Transverse colon (tissue), 4 donors: Measurements from ENCODE around the gene HID1. TPM values are rescaled to one million over a fixed set of nuclear protein-coding genes. Genes with fewer than 3 reads are reported as not detected.

ENCODE experiments used
- DNase-seq: peaks from one replicate; pipeline ENCODE4 v3.0.0-alpha.2; 2019
- H3K27ac ChIP-seq, 4 donors: fragments of 200-600 bp; sonication (generic); 2 replicates each; pipeline ENCODE4 v1.5.1; 2016 to 2018; ENCODE audit warnings: inconsistent platforms in 4 of 4
- H3K27me3 ChIP-seq: fragments of 200-600 bp; sonication (generic); 2 replicates; pipeline ENCODE4 v1.5.1; 2017; ENCODE audit warnings: inconsistent platforms
- H3K36me3 ChIP-seq, 4 donors: fragments of 200-600 bp; sonication (generic); 2 replicates each; pipeline ENCODE4 v1.5.1; 2017 to 2019; ENCODE audit warnings: inconsistent platforms in 4 of 4
- H3K4me1 ChIP-seq, 4 donors: fragments of 200-600 bp; sonication (generic); 2 replicates each; pipeline ENCODE4 v1.5.1; 2017 to 2020; ENCODE audit warnings: inconsistent platforms in 4 of 4
- H3K4me3 ChIP-seq, 4 donors: fragments of 200-600 bp; sonication (generic); 1 replicate in 1 of 4; 2 replicates in 3 of 4; pipeline versions ENCODE4 v1.5.1 to v1.6.1; 2017 to 2019; ENCODE audit warnings: inconsistent platforms in 4 of 4
- H3K9me3 ChIP-seq, 2 donors: fragments of 200-600 bp; sonication (generic); 2 replicates each; pipeline ENCODE4 v1.5.1; 2017 to 2019; ENCODE audit warnings: inconsistent platforms in 2 of 2
- EP300 ChIP-seq: sonication (generic); formaldehyde crosslinking; IDR thresholded peaks from one replicate; pipeline ENCODE4 v1.6.1; 2017; ENCODE audit warnings: antibody characterized with exemption, low read depth
- POLR2A ChIP-seq: fragments of 450-650 bp; IDR thresholded peaks from one replicate; pipeline ENCODE4 v1.6.1; 2016; ENCODE audit warnings: antibody characterized with exemption, mild to moderate bottlenecking, moderate library complexity
- POLR2AphosphoS5 ChIP-seq, 3 donors: sonication (generic); formaldehyde crosslinking; IDR thresholded peaks; one replicate each; pipeline ENCODE4 v1.6.1; 2016; ENCODE audit warnings: antibody characterized with exemption in 3 of 3
- WGBS, 2 donors: methylation state at CpG; one replicate each; pipeline ENCODE4 v1.1.5; 2018; ENCODE audit warnings: low coverage in 1 of 2; 5-methylcytosine and 5-hydroxymethylcytosine counted together
- in situ Hi-C, 4 donors: fragments of 200-750 bp; cut with MboI; loops; one replicate each; pipeline versions ENCODE4 v1.15.0 to v1.15.1; 2017; ENCODE audit warnings: low sequenced_read_pairs in 3 of 4, low pct_ligation_motif_present in 1 of 4, low pct_unique_long_range_greater_than_20kb in 1 of 4
- intact Hi-C: fragments of 100-400 bp; cut with DNase I; formaldehyde crosslinking; loops from one replicate; pipeline ENCODE4 v1.15.1; 2023; ENCODE audit warnings: low total_unique reads
- total RNA-seq, 4 donors: library from RNA; depleted of rRNA; stranded (reverse); fragments of >200 nt; gene quantifications; one replicate each; pipeline ENCODE4 v1.1.0, GENCODE V29; 2016
- TF ChIP-seq, protein P1 (sequence below), 5 experiments: fragments of 200-600 bp in 3 of 5; fragments of 450-650 bp in 2 of 5; sonication (generic) in 3 of 5; IDR thresholded peaks; 1 replicate in 2 of 5; 2 replicates in 3 of 5; pipeline ENCODE4 v1.5.1; 2016 to 2017; ENCODE audit warnings: antibody characterized with exemption in 5 of 5, inconsistent platforms in 3 of 5, mild to moderate bottlenecking in 2 of 5, moderate library complexity in 1 of 5

The HID1 gene
- total RNA-seq, 4 donors from 2014 or later, result 30.2 to 221 (median 50.7) TPM

DNA sequence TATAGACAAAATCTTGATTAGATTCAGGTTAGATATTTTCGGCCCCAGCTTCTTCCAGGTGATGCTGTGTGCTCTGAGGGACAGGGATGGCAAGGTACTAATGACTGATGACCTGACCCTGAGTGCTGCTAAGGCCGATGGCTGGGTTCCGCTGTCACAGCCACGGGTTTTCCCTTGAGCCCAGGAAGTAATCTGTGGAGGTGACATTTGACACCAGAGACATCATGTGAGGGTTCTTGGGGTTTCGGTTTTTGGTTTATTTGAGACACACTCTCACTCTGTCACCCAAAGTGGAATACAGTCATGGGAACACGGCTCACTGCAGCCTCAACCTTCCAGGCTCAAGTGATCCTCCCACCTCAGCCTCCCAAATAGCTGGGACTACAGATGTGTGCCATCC is 27.0 kb downstream of the HID1 start:
- intact Hi-C loops (no loop called here), in situ Hi-C loops (no loop called here)
- TF ChIP-seq POLR2A, result no peak
- no peak for TF ChIP-seq POLR2AphosphoS5 (IDR thresholded peaks at IDR 0.05)
- TF ChIP-seq, protein P1, sequence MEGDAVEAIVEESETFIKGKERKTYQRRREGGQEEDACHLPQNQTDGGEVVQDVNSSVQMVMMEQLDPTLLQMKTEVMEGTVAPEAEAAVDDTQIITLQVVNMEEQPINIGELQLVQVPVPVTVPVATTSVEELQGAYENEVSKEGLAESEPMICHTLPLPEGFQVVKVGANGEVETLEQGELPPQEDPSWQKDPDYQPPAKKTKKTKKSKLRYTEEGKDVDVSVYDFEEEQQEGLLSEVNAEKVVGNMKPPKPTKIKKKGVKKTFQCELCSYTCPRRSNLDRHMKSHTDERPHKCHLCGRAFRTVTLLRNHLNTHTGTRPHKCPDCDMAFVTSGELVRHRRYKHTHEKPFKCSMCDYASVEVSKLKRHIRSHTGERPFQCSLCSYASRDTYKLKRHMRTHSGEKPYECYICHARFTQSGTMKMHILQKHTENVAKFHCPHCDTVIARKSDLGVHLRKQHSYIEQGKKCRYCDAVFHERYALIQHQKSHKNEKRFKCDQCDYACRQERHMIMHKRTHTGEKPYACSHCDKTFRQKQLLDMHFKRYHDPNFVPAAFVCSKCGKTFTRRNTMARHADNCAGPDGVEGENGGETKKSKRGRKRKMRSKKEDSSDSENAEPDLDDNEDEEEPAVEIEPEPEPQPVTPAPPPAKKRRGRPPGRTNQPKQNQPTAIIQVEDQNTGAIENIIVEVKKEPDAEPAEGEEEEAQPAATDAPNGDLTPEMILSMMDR (IDR thresholded peaks at IDR 0.05), result no peak
- no peak for TF ChIP-seq EP300
- Histone ChIP-seq H3K4me3 (no peak overlapping the region), H3K27me3 (peaks cover 53% of the 10 kb centered on the region), H3K9me3 (no peaks in the 10 kb centered on the region), H3K4me1 (no peaks in the 10 kb centered on the region), H3K36me3 (no peaks in the 10 kb centered on the region), H3K27ac (no peak overlapping the region)
- DNase-seq, result no peak
- 38% methylated on average over 6 of the region's 6 CpGs; no CpG with 5 or more reads in 1 of the 2 donors for WGBS, 2 donors

DNA sequence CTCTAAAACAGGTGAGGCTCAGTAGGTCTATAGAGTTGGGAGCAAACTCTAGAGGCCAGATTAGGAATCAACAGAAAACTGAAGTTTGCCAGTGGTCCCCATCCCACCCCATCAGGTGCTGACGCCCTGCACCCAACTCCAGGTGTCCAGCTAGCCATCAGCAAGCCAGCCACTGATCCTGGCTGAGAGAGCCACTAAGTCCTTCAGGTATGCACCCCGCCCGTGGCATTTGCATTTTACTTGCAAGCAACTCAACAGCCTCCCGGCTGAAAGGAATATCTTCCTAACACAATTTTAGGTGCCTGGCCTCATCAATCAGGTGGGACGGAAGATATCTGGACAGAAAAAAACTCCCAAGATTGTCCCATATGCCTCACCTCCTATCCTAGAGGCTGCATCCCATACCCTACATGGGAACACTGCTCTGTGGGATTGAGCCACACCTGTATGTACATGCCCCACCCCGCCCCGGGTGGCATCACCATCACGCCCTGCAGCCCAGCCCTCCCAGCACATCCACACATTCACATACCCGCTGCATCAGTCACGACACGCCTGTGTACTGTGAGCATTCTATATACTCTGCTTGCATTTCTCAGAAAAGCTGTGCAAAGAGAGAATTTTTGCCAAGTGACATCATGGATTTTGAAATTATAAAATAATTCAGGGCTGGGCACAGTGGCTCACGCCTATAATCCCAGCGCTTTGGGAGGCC is 28.6 kb downstream of the HID1 start:
- Histone ChIP-seq H3K27ac (no peak overlapping the region), H3K27me3 (peaks cover 62% of the 10 kb centered on the region), H3K4me1 (no peaks in the 10 kb centered on the region), H3K9me3 (no peaks in the 10 kb centered on the region), H3K4me3 (no peak overlapping the region), H3K36me3 (no peaks in the 10 kb centered on the region)
- WGBS, 2 donors, result 40 to 53% methylated on average over 3 to 13 of the region's 13 CpGs
- intact Hi-C loops (no loop called here), in situ Hi-C loops (no loop called here)
- TF ChIP-seq POLR2A (no peak), EP300 (no peak), POLR2AphosphoS5 (IDR thresholded peaks at IDR 0.05) (no peak)
- TF ChIP-seq, protein P1 (IDR thresholded peaks at IDR 0.05), result no peak
- DNase-seq, result peak; percentile 47

DNA sequence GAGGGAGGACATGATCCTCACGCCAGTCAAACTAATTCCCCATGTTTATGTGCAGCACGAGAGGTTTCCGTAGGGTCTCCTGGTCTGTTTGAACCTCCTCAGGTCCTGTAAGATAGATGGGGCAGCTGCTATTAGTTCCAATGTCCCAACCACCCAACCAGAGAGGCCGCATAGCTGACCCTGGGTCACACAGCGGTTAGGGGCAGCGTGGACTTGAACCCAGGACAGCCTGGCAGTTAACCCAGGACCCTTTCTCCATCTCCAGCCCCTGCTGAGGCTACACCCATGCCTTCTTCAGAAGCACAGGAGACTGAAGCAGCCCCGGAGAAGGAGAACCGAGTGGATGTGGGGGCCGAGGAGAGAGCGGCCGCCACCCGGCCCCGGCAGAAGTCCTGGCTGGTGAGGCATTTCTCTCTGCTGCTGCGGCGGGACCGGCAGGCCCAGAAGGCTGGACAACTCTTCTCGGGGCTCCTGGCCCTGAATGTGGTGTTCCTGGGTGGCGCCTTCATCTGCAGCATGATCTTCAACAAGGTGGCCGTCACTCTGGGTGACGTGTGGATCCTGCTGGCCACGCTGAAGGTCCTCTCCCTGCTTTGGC is 31.3 kb downstream of the HID1 start:
- no peaks in the 10 kb centered on the region for H3K36me3 ChIP-seq
- TF ChIP-seq POLR2A (no peak), EP300 (no peak), POLR2AphosphoS5 (IDR thresholded peaks at IDR 0.05) (no peak)
- TF ChIP-seq, protein P1 (IDR thresholded peaks at IDR 0.05), result no peak
- H3K4me3 ChIP-seq, result no peak overlapping the region
- no peak for DNase-seq
- in situ Hi-C loops, result no loop called here
- peaks cover 86% of the 10 kb centered on the region for H3K27me3 ChIP-seq
- intact Hi-C loops, result no loop called here
- H3K27ac ChIP-seq, result no peak overlapping the region
- H3K4me1 ChIP-seq, result peaks cover 0 to 3% (median 2%) of the 10 kb centered on the region in 4 donors
- WGBS, 2 donors, result 76% methylated on average over 21 of the region's 21 CpGs; no CpG with 5 or more reads in 1 of the 2 donors
- H3K9me3 ChIP-seq, result no peaks in the 10 kb centered on the region

DNA sequence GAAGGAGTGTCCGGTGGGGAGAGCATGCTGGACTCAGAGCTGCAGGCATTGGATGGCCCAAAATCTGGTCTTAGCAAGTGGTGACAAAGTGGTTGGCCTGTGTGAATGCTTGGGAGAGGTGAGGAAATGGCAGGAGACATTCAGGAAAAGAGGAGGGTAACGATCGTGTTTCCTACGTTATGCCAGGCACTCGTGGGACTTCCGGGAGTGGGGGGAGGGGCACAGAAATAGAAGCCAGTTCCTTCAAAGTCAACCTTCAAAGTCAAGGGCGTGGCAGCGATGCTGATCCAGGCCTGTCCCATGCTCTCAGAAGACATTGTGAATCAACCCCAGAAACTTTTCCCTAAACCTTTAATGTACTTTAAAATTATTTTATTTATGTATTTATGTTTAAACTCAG is 33.0 kb downstream of the HID1 start:
- TF ChIP-seq POLR2AphosphoS5 (IDR thresholded peaks at IDR 0.05), result no peak
- TF ChIP-seq EP300, result no peak
- TF ChIP-seq, protein P1 (IDR thresholded peaks at IDR 0.05), result no peak
- no peak for TF ChIP-seq POLR2A
- intact Hi-C loops, result no loop called here
- Histone ChIP-seq H3K27ac (no peak overlapping the region), H3K36me3 (no peaks in the 10 kb centered on the region), H3K9me3 (no peaks in the 10 kb centered on the region), H3K4me3 (no peak overlapping the region), H3K27me3 (peaks cover 88% of the 10 kb centered on the region), H3K4me1 (peaks cover 0 to 11% (median 9%) of the 10 kb centered on the region in 4 donors)
- DNase-seq, result no peak
- 33 to 49% methylated on average over 5 to 8 of the region's 8 CpGs for WGBS, 2 donors
- in situ Hi-C loops, result no loop called here
